ENCODE results near the gene DNAJC13.

- TF ChIP-seq, protein P1, sequence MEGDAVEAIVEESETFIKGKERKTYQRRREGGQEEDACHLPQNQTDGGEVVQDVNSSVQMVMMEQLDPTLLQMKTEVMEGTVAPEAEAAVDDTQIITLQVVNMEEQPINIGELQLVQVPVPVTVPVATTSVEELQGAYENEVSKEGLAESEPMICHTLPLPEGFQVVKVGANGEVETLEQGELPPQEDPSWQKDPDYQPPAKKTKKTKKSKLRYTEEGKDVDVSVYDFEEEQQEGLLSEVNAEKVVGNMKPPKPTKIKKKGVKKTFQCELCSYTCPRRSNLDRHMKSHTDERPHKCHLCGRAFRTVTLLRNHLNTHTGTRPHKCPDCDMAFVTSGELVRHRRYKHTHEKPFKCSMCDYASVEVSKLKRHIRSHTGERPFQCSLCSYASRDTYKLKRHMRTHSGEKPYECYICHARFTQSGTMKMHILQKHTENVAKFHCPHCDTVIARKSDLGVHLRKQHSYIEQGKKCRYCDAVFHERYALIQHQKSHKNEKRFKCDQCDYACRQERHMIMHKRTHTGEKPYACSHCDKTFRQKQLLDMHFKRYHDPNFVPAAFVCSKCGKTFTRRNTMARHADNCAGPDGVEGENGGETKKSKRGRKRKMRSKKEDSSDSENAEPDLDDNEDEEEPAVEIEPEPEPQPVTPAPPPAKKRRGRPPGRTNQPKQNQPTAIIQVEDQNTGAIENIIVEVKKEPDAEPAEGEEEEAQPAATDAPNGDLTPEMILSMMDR (IDR thresholded peaks at IDR 0.05; ENCODE audit: control extremely low read depth in 1 of 3, insufficient read depth in 1 of 3, low read depth in 1 of 3, low read length in 3 of 3): no peak
- TF ChIP-seq SRF (IDR thresholded peaks at IDR 0.05; ENCODE audit: low read depth, low read length): no peak
- no peak for TF ChIP-seq JUN (IDR thresholded peaks at IDR 0.05; ENCODE audit: low read depth, low read length)
- TF ChIP-seq EP300 (IDR thresholded peaks at IDR 0.05; ENCODE audit: borderline replicate concordance in 1 of 2, low read depth in 2 of 2, low read length in 2 of 2): no peak
- TF ChIP-seq KDM1A (IDR thresholded peaks at IDR 0.05; ENCODE audit: borderline replicate concordance, low read length): no peak
- no peak for TF ChIP-seq POLR2A (IDR thresholded peaks at IDR 0.05; ENCODE audit: control extremely low read depth in 1 of 2, low read depth in 2 of 2, low read length in 2 of 2)
- no peak for TF ChIP-seq POLR2AphosphoS5 (IDR thresholded peaks at IDR 0.05; ENCODE audit: low read depth, low read length)
These were observed 125.3 kb downstream of the DNAJC13 start for GRCh38 chr3:132542577-132542976.
